HG02981 (cell line): ENCODE results near the gene PIN1.
A peak's percentile ranks its signal among the peaks of the same experiment; 100 is the strongest.
"Not testable (repeated sequence)": the region's sequence is repeated elsewhere in the genome, so short reads cannot be mapped to it uniquely, and the experiment has no call there.

Source experiments
- ATAC-seq: cut with Tn5 transposase; IDR thresholded peaks from one replicate; pipeline ENCODE4 v1.9.1; 2021; ENCODE audit warnings: mild to moderate bottlenecking, moderate library complexity; ENCODE audit not compliant: unreplicated experiment

PIN1 gene

DNA sequence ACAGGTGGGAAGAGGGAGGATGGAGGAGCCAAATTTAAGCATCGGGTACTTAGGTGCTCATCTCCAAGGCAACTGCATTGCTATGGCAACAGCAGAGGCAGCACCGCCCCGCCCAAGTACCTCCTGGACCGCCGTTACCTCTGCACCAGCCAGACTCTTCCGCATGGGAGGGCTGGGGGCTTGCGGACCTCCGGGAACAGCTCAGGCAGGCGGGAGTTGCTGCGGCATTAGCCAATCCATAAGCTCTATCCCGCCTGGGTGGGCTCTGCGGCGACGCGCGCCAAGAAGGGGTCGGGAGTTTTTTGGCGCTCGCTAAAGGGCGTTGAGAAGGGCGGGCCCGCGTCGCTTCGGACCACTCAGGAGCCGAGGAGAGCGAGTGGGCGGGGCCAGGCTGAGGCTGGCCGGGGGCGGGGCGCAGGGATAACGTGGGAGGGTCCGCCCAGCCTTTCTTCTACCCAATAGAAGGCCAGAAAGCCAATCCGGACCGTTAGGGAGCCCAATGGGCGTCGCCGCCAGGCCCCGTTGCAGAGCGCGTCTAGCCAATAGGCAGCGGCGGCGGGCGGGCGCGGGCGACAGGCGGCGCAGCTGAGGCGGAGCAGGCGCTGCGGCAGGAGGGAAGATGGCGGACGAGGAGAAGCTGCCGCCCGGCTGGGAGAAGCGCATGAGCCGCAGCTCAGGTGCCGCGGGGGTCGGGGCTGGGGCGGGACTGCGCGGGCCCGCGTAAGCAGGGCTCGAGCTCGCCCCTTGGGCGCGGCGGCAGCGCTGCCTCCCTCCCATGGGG is at the start of gene PIN1:
Gene PIN1, plus strand, starts transcription at position 593 of the 781 bp plus-strand sequence. Its CDS starts 27 bp downstream, at position 620.
- ATAC-seq = peak; percentile 95

DNA sequence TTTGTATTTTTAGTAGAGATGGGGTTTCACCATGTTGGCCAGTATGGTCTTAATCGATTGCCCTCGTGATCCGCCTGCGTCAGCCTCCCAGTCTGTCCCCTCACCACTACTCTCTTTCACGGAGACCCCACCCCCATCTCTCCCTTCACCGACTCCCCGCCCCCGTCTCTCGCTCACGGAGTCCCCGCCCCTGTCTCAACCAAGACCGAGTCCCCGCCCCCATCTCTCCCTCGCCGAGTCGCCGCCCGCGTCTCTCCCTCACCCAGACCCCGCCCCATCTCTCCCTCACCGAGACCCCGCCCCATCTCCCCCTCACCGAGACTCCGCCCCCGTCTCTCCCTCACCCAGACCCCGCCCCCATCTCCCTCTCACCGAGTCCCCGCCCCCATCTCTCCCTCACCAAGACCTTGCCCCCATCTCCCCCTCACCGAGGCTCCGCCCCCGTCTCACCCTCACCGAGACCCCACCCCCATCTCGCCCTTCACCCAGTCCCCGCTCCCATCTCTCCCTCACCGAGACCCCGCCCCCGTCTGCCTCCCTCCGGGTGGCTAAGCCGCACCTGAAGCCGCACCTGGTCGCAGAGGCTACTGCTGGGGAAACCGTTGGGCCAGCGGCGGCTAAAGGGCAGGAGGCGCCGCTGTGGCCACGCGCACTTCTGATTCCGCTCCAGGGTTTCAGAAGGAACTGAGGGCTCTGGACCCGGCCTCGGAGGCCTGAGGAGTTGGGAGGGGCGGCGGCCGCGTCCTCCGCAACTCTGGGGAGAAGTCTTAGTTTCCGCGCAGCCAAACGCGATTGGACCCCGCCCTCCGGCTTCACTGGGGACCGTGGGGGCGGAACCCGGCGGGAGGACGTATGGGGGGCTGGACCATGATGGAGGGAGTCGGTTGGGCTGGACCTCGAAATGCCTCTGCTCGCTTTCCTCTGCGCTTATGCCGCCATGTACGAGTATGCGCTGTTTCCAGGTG is 49.5 kb upstream of the PIN1 start:
- ATAC-seq = peak; percentile 72

DNA sequence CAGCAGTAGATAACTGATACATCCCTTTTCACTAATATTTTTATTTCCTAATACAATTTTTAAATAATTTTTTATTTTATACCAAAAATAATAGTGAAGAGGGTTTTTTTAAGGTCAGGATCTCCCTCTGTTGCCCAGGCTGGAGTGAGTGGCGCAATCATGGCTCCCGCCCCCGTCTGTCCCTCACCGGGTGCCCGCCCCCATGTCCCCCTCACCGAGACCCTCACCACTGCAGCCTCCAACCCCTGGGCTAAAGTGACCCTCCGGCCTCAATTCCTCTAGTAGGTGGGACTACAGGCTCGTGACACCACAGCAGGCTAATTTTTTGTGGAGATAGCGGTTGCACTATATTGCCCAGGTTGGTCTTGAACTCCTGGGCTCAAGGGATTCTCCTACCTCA is 48.8 kb upstream of the PIN1 start:
- no peak for ATAC-seq

DNA sequence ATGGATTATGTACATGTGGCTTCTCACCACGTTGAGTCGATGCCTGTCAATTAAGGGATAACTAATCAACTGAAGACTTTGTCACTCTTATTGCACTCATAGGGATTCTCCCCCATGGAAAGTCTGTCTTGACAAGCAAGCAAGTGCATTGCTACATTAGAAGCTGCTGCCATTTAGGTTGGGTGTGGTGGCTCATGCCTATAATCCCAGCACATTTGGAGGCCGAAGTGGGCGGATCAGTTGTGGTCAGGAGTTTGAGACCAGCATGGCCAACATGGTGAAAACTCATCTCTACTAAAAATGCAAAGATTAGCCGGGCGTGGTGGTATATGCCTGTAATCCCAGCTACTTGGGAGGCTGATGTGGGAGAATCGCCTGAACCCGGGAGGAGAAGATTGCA is 48.3 kb upstream of the PIN1 start:
- no peak for ATAC-seq

DNA sequence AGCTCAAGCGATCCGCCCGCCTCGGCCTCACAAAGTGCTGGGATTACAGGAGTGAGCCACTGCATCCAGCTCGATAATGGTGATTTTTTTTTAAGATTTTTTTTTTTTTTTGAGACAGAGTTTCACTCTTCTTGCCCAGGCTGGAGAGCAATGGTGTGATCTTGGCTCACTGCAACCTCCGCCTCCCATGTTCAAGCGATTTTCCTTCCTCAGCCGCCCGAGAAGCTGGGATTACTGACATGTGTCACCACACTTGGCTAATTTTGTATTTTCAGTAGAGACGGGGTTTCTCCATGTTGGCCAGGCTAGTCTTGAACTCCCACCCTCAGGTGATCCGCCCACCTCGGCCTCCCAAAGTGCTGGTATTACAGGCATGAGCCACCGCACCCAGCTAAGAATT is 46.5 kb upstream of the PIN1 start:
- ATAC-seq = not testable (repeated sequence)

DNA sequence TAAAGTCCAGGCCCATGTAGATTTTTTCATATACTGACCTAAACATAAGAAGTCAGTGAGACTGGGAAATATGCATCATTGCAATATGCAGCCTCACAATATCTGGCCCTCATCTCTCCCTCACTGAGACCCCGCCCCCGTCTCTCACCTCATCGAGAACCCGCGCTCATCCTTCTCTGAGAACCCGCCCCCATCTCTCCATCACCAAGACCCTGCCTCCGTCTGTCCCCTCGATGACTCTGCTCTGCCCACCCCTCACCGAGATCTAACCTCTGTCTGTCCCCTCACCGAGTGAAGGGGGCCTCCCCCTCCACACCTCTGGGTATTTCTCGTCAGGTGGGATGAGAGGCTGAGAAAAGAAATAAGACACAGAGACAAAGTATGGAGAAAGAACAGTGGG is 46.1 kb upstream of the PIN1 start:
- no peak for ATAC-seq

DNA sequence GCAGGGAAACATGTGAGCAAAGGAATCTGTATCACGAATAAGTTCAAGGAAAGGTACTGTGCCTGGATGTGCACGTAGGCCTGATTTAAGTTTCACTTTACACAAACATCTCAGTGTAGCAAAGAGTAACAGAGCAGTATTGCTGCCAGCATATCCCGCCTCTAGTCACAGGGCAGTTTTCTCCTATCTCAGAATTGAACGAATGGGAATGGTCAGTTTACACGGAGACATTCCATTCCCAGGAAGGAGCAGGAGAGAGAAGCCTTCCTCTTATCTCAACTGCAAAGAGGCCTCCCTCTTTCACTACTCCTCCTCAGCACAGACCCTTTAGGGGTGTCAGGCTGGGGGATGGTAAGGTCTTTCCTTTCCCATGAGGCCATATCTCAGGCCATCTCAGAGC is 45.5 kb upstream of the PIN1 start:
- not testable (repeated sequence) for ATAC-seq

DNA sequence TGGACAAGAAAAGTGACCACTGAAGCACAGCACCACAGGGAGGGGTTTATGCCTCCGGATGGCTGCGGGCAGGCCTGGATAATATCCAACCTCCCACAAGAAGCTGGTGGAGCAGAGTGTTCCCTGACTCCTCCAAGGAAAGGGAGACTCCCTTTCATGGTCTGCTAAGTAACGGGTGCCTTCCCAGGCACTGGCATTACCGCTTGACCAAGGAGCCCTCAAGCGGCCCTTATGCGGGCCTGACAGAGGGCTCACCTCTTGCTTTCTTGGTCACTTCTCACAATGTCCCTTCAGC is 44.1 kb upstream of the PIN1 start:
- ATAC-seq = not testable (repeated sequence)

DNA sequence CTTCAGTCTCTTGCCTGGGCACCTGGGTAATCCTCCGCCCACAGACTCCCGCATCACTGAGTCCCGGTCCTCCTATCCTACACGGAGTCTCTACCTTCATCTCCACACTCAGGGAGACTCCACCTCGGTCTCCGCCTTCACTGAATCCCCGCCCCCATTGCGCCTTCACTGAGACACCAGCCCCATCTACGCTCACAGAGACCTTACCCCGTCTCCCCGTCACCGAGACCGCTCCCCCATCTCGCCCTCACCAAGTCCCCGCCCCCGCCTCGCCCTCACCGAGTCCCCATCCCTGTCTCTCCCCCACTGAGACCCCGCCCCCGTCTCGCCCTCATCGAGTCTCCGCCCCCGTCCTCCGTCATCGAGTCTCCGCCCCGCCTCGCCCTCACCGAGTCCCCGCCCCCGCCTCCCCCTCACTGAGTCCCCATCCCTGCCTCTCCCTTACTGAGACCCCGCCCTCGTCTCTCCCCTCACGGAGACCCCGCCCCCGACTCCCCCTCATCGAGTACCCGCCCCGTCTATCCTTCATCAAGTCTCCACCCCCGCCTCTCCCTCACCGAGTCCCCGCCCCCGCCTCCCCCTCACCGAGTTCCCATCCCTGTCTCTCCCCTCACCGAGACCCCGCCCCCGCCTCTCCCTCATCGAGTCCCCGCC is 43.4 kb upstream of the PIN1 start:
- no peak for ATAC-seq

DNA sequence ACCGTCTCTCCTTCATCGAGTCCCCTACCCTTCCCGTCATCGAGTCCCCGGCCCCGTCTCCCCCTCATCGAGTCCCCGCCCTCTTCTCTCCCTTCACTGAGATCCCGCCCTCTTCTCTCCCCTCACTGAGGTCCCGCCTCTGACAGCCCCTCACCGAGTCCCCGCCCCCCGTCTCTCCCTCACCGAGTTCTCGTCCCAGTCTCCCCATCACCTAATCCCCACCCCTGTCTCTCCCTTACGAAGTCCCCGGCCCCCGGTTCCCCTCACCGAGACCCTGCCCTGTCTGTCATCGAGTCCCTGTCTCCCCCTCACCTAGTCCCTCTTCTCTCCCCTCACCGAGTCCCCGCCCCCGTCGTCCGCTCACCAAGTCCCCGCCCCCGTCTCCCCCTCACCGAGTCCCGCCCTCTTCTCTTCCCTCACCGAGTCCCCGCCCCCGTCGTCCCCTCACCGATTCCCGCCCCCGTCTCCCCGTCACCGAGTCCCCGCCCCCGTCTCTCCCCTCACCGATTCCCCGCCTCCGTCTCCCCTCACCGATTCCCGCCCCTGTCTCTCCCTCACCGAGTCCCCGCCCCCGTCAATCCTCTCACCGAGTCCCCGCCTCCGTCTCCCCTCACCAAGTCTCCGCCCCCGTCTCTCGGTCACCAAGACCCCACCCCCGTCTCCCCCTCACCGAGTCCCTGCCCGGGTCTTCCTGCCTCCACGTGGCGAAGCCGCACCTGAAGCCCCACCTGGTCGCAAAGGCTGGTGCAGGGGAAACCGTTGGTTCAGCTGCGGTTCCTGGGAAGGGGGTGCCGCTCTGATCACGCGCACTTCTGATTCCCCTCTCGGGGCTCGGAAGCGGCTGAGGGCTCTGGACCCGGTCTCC is 42.7 kb upstream of the PIN1 start:
- no peak for ATAC-seq

DNA sequence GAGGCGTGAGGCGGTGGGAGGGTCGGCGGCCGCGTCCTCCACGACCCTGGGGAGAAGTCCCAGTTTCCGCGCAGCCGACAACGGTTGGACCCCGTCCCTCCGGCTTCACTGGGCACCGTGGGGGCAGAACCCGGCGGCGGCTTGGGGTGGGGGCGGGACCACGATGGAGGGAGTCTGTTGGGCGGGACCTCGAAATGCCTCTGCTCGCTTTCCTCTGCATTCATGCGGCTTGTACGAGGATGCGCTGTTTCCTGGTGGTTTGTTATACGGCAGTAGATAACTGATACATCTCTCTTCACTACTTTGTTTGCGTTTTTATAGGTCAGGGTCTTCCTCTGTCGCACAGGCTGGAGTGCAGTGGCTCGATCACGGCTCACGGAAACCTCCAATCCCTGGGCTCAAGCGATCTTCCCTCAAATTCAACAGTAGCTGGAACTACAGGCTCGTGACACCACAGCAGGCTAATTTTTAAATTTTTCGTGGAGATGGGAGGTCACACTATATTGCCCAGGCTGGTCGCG is 42.0 kb upstream of the PIN1 start:
- ATAC-seq = no peak

DNA sequence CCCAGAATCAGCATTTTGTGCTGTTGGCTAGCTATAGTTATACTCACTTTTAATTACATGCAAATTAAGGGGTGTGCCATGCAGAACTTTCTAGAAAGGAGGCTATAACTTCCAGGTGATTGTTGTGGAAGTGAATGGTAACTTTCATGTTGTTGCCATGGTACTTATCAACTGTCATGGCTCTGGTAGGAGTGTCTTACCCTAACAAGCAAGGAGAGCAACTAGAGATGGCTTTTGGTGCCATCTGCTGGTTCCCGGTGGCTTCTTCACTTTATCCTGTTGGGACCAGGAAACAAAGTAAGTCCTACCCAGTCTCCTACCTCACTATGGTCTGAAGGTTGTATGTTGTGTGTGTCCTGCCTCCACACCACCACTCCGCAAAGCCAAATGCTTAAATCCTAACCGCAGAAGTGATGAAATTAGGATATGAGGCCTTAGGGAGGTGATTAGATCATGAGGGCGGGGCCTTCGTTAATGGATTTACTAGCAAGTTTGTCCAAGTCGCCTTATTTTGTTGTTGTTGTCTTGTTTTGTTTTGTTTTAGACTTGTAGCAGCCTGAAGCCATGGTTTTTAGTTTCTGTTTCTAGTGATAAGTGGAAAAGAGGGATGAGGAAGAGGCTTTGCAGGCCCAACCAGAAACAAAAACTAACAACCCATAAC is 38.9 kb upstream of the PIN1 start:
- ATAC-seq = peak; percentile 44

DNA sequence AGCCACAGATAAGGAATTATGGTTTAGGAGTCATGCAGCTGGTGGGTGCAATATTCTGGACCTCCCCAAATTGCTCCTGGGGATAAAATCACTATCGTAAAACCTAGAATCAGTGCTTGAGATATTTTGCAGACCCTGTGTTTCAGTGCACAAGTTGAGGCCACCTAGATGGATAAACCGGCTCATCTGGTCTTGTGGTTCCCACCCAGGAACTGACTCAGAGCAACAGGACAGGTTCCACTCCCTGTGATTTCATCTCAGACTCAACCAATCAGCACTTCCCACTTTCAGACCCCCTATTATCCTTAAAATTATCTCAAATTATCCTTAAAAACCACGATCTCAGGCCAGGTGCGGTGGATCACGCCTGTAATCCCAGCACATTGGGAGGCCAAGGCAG is 37.2 kb upstream of the PIN1 start:
- ATAC-seq = no peak

DNA sequence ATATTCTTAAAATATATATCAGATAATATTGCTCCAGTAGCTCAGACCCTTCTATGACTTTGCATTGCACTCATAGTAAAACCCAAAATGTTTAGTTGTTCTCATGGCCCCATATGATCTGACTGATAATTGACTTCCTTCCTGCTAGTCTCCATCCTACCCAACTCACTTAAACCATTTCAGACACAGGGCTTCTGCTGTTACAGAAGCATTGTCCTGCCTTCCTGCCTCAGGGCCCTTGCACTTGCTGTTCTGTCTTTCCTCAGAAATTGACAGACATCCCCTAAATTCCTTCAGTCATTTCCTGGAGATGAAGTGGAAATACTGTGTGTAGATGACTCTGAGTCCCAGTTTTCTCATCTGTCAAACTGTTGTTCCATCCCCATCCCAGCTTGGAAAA is 36.0 kb upstream of the PIN1 start:
- no peak for ATAC-seq

DNA sequence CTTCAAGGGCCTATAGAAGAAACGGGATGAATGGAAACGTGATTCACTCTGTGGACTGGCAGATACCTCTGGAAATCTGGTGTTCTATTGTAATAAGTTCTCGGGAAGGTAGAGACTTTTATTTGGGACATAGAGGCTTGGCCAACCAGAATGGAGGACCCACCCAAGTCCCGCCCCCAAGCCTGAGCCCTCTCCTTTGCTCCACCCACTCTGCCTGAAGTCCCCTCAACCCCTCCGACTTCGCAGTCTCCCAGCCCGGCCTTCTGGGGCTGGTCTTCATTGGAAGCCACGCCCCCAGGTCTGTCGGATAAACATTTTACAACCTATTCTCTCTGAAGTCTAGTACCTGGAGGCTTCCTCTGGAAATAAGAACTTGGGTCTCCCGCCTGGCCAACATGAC is 33.1 kb upstream of the PIN1 start:
- ATAC-seq = no peak

DNA sequence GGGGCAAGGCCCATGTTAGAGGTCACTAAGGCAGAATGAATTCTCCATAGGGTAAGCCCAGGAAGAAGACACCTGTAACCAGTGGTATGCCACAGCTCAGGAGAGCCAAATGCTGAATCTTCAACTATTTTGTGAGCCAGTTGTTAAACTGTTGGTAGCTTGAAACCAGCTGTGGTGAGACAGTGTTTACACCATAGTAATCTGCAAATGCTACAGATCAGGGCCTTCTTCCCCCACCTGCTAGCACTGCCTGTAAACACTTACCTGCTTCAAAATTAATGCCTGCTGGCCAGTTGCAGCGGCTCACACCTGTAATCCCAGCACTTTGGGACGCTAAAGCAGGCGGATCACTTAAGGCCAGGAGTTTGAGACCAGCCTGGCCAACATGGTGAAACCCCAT is 28.3 kb upstream of the PIN1 start:
- ATAC-seq = no peak

DNA sequence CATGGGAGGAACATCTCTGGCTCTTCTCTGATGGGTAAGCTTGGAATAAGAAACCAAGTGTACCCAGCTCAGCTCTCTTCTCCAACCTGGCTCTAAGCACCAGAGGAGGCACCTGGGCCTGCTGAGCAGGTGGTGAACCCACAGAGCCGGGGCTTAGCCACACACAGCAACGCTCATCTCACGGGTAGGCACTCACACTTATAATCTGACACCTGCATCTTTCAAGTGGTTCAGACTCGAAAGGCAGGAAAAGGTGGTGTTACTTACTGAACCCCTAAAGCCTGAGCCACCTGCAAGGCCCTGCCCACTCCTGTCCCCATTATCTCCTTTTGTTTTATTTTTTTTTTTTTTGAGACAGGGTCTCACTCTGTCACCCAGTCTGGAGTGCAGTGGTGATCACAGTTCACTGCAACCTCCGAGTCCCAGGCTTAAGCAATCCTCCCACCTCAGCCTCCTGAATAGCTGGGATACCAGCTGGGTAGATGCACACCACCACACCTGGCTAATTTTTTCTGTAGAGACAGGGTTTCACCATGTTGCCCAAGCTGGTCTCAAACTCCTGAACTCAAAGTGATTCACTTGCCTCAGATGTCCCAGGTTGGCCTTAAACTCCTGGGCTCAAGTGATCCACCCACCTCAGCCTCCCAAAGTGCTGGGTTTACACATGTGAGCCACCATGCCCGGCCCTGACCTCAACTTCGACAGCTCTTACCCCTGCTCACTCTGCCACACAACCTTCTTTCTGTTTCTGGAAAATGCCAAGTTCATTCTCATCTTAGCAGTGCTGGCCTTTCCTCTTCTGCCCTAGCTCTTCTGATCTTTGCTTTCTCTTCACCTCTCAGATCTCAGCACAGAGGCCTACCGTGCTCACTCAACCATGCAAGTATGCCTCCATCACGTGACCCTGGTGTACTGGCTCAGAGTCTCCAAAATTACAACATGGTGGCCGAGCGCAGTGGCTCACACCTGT is 26.0 kb upstream of the PIN1 start:
- ATAC-seq = no peak

DNA sequence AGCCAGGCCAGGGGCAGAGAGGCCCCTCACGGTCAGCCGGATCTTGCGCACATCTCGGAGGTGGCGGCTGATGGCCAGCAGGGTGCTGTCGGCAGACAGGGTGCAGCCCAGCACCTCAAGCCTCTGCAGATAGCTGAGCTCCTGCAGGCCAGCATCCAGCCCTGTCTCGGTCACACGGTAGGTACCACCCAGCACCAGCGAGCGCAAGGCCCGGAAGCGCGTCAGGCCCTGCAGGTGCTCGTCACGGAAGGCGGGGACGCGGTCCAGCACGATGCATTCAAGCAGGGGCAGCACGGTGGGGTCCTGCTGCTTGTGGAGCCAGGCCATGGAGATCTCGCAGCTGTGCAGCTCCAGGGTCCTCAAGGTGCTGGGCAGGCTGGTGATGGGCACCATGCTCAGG is 24.0 kb upstream of the PIN1 start:
- ATAC-seq = no peak
